ENCODE measurements around the gene CCDC27.

DNA sequence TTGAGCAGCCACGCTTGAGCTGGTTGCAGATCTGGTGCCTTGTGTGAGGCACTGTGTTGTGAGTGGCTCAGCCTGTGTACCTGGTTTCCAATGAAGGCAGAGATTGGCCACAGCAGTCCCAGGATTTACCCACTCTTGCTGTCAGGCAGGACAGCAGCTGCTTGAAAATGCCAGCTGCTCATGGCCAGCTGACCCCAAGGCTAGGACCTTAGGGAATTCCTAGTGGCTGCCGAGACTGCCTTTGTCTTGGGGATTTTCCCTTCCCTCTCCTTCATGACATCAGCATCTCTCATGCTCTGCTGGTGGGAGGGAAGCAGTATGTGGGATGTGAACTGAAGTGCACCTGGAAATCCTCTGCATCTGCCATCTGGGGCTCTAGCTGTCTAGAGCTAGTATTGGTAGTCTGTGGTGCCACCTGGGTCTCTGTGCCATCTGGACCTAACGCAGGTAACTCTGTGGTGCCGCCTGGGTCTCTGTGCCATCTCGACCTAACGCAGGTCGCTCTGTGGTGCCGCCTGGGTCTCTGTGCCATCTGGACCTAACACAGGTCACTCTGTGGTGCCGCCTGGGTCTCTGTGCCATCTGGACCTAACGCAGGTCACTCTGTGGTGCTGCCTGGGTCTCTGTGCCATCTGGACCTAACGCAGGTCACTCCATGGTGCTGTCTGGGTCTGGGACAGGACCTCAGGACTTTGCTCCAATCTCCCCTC, 47.9 kb downstream of the CCDC27 start:
- TF ChIP-seq POLR2A (IDR thresholded peaks at IDR 0.05; ENCODE audit: low read depth) (no peak), EP300 (IDR thresholded peaks at IDR 0.05) (no peak)
- TF ChIP-seq, protein P1, sequence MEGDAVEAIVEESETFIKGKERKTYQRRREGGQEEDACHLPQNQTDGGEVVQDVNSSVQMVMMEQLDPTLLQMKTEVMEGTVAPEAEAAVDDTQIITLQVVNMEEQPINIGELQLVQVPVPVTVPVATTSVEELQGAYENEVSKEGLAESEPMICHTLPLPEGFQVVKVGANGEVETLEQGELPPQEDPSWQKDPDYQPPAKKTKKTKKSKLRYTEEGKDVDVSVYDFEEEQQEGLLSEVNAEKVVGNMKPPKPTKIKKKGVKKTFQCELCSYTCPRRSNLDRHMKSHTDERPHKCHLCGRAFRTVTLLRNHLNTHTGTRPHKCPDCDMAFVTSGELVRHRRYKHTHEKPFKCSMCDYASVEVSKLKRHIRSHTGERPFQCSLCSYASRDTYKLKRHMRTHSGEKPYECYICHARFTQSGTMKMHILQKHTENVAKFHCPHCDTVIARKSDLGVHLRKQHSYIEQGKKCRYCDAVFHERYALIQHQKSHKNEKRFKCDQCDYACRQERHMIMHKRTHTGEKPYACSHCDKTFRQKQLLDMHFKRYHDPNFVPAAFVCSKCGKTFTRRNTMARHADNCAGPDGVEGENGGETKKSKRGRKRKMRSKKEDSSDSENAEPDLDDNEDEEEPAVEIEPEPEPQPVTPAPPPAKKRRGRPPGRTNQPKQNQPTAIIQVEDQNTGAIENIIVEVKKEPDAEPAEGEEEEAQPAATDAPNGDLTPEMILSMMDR (IDR thresholded peaks at IDR 0.05), result no peak

Data from esophagus muscularis mucosa (tissue), 4 donors.